Muscle of back (tissue), 11 donors: ENCODE results near the gene LRMDA. TPM values are rescaled to one million over a fixed set of nuclear protein-coding genes. Genes with fewer than 3 reads are reported as not detected.
"Not testable (repeated sequence)": the region's sequence is repeated elsewhere in the genome, so short reads cannot be mapped to it uniquely, and the experiment has no call there.

Experiments used
- DNase-seq, 3 donors: peaks; one replicate each; pipeline versions ENCODE4 v3.0.0 to v3.0.0-alpha.2; 2013
- polyA plus RNA-seq, 10 donors: library from polyadenylated mRNA; unstranded; fragments of 120-200 nt; gene quantifications; one replicate each; pipeline ENCODE4 v1.2.1, GENCODE V29; 2013; ENCODE audit not compliant: insufficient read length in 10 of 10

Gene LRMDA
- polyA plus RNA-seq, 10 donors: 3.6 to 9.3 (median 6.0) TPM

DNA sequence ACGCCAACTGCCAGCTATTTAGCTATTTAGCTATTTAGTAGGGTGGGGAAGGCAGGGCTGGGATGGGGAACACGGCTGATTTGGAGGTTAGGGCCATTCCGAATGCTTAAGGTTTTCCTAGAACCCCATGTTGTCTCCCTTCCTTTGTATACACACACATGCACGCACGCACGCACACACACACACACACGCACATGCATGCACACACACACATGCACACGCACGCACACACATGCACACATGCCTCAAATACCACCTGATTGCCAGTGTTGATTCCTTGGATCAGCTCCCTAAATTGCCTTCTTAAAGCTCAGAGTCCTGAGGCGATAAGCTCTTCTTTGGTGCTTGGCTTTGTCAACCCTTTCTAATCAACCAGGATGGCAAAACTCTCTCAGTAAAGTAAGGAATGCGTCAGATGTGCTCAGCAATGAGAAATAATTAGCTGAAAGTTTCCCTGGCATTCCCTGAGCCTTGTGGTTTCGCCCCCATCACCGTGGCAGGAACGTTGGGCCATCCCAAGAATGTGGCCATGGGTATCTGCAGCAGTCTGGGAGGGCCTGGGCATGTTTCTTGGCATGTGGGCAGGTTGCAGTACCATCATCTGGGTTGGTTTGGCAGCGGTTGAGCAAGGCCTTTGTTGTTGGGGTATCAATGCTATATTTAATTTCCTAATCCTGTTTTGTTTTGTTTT lies 305.6 kb downstream of the LRMDA start:
- no peak for DNase-seq

DNA sequence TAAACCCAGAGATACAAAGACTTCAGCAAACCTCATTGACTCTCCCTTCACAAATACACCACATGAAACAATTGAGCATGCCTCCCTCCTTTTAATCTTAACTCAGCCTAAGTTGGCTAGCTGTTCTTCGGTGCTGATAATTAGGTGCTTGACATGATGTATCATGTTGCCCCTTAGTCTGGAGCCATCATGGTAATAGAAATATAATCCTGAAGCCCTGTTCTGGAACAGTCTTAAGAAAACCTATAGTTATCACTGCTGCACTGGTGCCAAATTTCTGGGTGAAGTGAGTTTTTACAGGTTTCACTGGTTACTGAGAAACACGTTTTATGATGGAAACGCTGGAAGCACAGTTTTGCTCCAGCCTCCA lies 306.1 kb downstream of the LRMDA start:
- no peak for DNase-seq

DNA sequence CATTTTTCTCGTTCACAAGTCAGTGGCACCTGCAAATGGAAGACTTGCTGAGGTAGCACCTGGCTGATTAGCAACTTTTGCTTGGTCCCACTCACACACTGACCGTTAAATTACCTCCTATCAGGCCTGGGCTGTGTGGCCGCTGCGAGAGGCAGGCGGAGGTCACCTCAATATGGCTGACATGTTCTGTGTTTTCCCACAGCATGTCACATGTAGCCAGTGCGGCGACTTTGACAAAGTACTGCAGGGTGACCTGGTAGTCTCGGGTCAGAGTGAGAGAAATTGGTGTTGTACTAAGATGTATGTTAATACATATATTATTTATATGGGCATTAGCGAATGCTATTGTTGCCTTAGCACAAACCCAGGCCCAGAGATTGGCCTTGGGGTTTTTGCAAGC lies 307.5 kb downstream of the LRMDA start:
- DNase-seq: no peak

DNA sequence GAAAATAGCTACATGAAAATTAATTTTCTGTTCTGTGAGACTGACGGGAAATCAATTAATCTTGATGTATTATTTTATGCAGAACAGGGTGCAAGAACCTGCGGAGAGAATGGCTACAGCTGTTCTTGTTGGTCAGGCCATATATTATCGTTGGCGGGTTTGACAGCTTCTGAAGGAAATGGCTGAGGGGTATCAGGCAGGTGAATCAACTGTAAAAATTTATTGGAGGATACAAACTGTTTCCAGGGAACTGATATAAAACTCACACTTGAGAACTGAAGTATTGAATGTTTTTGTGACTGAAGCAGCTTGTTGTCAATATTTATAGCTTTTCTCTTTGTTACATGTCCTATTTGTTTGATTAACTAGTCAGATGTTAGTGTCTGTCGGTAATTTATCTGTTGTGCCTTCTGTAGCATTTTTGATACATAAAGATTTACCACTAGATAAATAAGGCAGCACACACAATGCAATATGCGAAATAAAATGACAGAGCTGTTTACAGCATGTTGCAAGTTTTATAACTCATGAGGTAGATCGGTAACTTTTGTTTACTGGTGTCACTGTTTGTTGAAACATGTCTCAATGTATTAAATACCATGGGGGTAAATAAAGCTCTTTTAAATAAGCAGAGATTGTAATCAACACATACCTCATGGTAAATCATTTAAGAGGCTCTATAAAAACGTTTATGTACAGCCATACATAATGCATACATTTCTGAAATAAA lies 308.2 kb downstream of the LRMDA start:
- DNase-seq: no peak

DNA sequence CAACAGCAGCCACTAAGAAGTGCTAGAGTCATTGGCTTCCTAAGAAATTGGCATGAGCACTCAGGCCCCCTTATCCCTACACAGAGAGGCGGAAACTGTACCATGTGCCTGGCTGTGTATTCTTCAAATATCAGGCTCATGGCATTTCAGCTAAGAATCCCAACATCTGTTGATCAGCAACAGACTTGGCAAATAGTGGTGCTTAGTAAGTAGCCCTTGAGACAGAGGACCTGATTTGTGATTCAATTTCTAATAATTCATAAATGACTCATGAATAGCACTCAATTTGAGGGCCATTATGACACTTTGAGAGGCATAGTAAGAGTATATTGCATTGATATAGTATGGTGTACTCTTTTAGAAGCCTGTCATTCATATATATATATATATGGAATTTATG lies 309.1 kb downstream of the LRMDA start:
- DNase-seq: no peak

DNA sequence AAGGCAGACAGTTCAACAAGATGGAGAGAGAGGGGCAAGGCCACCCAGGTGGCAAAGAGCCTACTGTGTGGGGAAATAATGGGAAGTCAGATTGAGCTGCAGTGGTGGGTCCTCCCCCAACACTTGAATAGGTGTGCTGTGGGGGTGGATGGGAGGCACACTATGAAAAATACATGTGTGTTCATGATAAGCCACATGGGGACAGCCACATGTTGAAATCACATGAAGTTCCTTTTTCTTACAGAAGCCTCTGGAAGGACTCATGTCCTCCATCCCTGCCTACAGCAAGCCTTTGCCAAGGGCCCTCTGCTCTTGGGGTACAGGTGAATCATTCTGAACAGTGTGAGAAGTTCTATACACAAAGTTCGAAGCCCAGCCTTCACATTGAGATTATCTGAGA lies 310.9 kb downstream of the LRMDA start:
- DNase-seq: no peak

DNA sequence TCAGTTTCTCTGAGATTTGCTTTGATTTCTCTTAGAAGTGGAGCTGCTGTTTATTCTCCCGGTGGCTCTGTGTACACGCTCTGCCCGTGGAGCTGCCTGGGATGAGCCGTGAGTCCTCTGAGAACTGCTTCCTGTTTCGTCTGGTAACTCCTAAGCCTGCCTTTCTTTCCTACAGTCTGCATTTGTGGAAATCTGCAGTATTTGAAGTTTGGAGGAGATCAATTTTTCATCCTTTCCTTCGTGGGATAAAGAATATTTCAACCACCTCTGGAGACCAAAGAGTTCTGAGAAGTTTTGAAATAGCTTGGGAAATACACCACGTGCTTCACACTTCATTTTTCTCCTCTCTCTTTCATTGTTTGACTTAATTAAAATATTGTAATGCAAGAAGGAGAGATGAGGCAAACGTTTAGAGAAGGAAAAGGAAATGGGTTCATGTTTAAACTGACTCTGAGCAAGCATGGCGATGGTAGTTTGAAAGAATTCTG lies 311.9 kb downstream of the LRMDA start:
- peak in 2 of 3 donors; percentile 12 to 44 for DNase-seq

DNA sequence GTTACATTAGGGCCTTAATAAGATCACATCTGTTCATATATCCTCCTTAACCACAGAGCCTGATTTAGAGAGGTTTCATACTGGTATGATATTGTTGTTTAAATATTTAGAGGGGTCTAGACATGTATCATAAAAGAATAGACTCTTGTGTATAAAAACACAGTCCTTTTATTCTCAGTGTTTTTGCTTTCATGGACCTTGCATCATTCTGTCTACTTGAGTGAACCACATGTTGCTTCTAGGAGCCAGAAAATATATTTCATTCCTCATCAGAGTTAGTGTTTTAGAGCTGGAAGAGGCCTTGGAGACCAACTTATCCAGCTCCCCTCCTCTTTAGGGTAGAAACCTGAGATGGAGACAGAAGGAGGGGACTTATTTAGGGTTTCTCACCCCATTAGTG lies 312.8 kb downstream of the LRMDA start:
- DNase-seq: peak; percentile 11 to 61 (median 17)

DNA sequence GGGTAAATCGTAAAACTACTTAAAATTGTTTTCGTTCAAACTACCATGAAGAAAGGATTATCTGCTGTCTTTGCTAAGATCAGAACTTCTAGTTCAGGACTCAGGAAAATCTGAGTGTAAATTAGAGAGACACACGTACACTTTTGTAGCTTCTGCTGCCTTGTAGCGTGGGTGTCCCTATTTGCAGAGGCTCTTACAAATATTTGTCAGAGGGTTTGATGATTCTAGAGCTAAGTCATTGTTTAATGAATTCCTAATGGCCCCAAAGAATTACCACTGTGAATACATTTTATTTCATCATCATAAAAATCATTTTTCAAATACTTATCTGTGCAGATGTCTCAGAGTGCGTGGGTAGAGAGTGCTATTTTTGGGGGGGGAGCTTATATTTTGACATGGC lies 314.9 kb downstream of the LRMDA start:
- no peak for DNase-seq

DNA sequence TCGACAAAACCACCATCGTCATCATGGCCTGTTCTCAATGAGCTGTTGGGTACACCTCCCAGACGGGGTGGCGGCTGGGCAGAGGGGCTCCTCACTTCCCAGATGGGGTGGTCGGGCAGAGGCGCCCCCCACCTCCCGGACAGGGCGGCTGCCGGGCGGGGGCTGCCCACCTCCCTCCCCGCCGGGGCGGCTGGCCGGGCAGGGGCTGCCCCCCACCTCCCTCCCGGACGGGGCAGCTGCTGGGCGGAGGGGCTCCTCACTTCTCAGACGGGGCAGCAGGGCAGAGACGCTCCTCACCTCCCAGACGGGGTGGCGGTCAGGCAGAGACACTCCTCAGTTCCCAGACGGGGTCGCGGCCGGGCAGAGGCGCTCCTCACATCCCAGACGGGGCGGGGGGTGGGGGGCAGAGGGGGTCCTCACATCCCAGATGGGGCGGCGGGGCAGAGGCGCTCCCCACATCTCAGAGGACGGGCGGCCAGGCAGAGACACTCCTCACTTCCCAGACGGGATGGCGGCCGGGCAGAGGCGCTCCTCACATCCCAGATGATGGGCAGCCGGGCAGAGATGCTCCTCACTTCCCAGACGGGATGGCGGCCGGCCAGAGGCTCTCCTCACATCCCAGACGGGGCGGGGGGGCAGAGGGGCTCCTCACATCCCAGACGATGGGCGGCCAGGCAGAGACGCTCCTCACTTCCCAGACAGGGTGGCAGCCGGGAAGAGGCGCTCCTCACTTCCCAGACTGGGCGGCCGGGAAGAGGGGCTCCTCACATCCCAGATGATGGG lies 318.9 kb downstream of the LRMDA start:
- DNase-seq: not testable (repeated sequence)

DNA sequence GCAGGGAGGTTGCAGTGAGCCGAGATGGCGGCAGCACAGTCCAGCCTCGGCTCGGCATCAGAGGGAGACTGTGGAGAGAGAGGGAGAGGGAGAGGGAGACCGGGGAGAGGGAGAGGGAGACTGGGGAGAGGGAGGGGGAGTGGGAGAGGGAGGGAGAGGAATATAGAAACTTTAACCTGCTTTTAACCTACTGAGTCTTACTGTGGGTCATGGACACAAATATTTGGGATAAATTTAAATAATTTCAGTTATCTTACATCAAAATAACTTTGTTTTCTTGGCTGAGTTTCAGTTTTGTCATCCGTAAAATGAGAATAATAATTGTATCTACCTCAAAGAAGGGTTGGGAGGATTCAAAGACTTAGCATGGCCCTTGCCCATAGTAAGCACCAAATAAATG lies 319.8 kb downstream of the LRMDA start:
- no peak for DNase-seq

DNA sequence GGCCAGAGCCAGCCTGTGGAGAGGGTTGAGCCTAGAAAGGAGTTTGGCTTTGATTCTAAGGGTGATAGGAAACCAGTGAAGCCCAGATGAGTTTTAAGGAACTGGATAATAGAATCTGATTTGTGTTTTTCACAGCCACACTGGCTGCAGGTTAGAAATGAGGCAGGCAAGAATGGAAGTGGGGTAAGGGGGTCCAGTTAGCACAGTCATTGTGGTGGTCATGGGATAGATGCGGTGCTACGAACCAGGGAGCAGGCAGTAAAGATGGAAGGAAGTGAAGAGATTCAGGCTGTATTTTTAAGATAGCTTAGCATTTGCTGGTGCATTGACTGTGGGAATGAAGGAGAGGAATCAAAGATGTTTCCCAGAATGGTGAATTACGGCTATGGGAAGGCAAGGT lies 322.2 kb downstream of the LRMDA start:
- no peak for DNase-seq

DNA sequence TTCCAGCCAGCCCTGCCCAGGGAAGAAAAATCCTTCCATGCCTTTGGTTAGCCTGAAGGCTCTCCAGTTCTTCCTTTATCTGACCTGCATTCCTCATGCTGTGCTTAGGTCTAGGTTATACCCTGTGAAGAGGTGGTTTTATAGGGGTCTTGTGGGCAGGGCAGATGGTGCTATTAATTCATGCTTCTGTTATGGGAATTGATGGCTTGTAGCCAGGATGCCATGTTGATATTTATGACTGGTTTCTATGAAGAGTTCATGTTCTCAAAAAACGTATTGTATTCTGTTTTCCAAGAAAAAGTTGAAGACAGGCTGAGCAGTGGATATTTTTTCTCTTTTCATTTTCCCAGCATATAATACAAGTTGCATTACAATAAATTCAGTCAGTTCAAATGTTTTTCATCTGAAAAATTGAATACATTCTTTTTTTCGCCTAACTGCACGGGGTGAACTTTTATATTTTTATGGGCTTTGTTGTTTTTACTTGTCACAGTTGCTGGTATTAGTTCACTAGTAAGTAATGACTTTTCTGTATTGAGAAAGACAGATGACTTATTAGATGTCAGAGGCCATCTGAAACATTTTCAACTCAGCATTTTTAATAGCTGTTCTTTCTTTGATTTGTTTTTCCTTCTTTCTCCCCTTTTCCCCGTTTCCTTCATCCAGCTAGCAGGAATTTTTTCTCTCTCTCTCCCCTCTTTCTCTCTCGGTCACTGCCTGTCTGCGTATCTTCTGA lies 322.8 kb downstream of the LRMDA start:
- no peak for DNase-seq

DNA sequence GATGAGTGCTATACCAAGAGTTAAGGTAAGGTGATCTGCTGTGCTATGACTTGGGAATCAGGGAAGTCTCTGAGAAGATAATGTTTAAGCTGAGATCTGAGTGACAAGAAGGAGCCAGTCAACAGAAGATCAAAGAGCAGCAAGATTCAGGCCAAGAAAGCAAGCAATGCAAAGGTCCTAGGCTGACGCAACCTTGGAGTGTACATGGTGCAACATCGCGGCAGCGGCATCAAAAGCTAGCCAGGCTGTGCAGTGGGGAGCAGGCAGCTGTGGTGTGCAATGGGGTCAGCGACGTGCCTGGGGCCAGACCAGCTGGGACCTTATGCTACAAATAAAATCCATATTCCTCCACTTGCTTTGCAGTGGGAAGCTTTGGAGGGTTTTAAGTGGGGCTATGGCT lies 324.1 kb downstream of the LRMDA start:
- DNase-seq: no peak

DNA sequence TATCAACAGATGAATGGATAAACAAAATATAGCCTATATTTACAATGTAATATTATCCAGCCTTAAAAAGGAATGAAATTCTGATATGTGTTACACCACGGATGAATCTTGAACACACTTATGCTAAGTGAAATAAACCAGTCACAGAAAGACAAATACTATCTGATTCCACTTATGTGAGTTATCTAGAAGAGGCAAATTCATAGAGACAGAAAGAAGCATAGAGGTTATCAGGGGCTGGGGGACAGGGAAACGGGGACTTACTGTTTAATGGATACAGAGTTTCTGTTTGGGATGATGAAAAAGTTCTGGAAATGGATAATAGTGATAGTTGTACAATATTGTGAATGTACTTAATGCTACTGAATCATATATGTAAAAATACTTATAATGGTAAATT lies 329.9 kb downstream of the LRMDA start:
- no peak for DNase-seq

DNA sequence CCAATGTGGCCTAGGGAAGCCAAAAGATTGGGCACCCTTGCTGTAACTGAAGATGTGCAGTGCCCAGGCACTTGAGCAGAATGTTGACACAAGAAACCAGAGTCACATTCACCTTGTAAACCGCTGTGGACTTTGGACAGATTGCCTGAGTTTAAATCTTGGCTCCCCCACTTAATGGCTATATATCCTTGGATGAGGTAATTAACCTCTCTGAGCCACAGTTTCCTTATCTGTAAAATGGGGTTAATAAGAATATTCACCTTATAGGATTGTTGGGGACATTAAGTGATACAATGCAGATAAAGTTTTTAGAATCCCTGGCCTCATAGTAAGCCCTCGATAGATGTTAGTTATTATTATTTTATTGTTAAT lies 331.0 kb downstream of the LRMDA start:
- DNase-seq: no peak

DNA sequence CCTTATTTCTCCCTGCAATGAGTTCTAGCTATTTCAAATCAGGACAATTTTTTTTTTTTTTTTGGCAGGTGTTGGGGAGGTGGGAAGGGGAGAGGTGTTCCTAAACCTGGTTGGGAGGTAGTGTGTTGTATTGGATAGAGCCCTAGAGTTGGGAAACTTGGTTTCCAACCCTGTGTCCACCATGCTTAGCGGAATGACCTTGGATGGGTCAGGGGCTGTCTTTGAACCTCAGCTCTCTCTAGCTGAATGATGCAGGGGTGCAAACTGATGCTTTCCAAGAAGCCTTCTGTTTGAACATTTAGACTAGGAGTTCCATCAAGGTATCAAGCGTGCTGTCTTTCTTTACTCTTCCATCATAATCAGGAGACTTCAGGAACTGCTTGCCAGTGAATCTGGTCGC lies 332.2 kb downstream of the LRMDA start:
- DNase-seq: no peak

DNA sequence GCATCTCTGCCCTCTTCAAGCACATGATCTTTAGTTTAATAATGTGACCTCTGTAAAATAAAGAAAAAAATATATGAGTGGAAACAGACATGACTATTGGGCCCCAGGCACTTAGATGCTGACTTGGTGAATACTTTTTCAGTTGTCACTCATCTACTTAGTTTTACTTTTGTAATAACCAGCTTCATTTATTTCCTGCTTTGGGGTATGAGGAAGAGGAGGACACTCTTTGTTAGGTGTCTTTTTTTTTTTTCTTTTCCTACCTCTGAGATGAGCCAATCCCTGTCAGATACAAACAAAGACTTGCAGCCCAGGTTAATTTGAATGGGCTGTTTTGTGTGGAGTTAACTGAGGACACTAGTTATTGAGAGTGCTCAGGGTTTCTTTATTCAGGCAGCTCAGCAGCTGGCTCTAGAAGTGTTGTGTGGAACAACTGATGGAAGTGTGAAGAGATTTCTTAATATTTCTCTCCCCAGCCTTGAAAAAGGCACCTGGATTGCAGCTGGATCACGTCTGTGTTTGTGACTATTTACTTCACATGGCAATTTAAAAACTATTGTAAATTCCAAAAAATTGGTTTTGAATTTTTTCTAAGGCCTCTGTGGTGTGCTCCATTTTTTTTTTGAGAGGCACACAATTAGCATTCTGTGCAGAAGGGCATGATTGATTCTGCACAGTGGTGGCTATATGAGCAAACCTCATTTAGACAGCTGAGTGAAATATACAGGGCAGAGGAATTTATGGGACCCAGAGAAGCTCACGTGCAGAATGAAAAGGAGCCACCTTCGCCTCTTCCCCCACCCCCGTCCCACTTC lies 333.8 kb downstream of the LRMDA start:
- DNase-seq: no peak

DNA sequence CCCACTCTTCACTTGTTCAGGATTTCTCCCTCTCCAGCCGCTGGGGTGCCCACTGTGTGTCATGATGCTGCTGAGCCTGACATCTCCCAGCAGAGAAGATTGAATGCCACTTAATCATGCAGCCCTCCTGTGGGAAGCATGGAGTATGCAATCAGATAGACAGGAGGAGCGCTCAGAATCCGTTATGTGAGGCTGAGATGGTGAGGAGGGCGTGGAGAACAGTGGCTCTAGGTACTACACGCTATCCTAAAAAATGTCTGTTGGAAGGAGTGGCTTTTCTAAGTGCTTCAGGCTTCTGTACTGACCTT lies 334.3 kb downstream of the LRMDA start:
- DNase-seq: no peak

DNA sequence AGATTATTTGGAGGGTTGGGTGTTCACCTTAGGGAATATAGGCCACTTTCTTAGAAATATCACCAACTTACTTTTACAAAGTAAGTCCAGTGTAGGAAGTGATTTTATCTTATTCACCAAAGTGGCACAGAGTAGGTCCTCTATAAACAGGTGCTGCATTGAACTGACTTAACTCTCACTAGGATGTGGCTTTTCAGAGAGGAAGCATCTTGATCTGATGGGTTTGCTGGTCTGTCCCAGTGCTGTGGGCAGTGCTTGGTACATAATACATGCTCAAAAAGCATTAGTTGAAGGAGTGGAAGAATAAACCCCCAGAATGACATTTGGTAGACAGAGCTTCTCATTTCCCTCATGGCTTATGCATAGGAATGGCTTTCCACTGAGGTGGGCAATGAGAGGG lies 334.7 kb downstream of the LRMDA start:
- no peak for DNase-seq

DNA sequence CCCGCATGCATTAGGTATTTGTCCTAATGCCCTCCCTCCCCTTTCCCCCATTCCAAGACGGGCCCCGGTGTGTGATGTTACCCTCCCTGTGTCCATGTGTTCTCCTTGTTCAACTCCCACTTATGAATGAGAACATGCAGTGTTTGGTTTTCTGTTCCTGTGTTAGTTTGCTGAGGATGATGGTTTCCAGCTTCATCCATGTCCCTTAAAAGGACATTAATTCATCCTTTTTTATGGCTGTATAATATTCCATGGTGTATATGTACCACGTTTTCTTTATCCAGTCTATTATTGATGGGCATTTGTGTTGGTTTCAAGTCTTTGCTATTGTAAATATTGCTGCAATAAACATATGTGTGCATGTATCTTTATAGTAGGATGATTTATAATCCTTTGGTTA lies 335.3 kb downstream of the LRMDA start:
- not testable (repeated sequence) for DNase-seq
